ENCODE results near the gene AFAP1. TPM values are rescaled to one million over a fixed set of nuclear protein-coding genes. Genes with fewer than 3 reads are reported as not detected.

Gene AFAP1
- total and polyA plus RNA-seq, 2 of the 4 experiments (the other 2 are of a cell fraction) = 48.2 to 80.9 TPM

- peak overlapping the region; percentile 65 for H3K4me2 ChIP-seq (ENCODE audit: low read depth, low read length)
- H2BK5ac ChIP-seq (ENCODE audit: low read depth, low read length, poor library complexity, severe bottlenecking) = peak overlapping the region; percentile 85
- peaks cover 14 to 75% of the 10 kb centered on the region in 2 experiments for H3K79me1 ChIP-seq (ENCODE audit: low read depth in 1 of 2, low read length in 2 of 2)
- in situ Hi-C loops (cut with MboI; ENCODE audit: low sequenced_read_pairs) (no loop called here), dilution Hi-C loops (cut with HindIII; ENCODE audit: low sequenced_read_pairs, unreplicated experiment) (no loop called here), intact Hi-C loops (cut with micrococcal nuclease) (no loop called here)
- TF ChIP-seq FOS (IDR thresholded peaks at IDR 0.05; ENCODE audit: low read depth, low read length) (no peak), MAZ (IDR thresholded peaks at IDR 0.05; ENCODE audit: borderline replicate concordance, low read depth, low read length) (no peak)
- H4K8ac ChIP-seq (ENCODE audit: low read depth in 2 of 2, low read length in 2 of 2) = peak overlapping the region; percentile 7 to 56
- no peak overlapping the region for H2AFZ ChIP-seq (replicated peaks; ENCODE audit: low read length, poor library complexity)
- H2BK20ac ChIP-seq (ENCODE audit: low read depth, low read length) = 0 out of 2 replicates have a peak overlapping the region, but pooled peaks have one; percentile 5
- peak overlapping the region; percentile 71 for H4K5ac ChIP-seq (ENCODE audit: low read depth, low read length)
- no peaks in the 10 kb centered on the region for H3K9me3 ChIP-seq (ENCODE audit: control insufficient read depth, insufficient read depth, low read length)
- no TSS peak for BruUV-seq (replicated peaks)
- H3K36me3 ChIP-seq (ENCODE audit: control insufficient read depth, insufficient read depth, low read length) = peaks cover 37% of the 10 kb centered on the region
- ATAC-seq (ENCODE audit: low read depth) = no peak
- WGBS, 2 experiments (ENCODE audit: extremely low coverage in 2 of 2, insufficient read length in 1 of 2) = 94% methylated on average over 13 of the region's 16 CpGs; no CpG with 5 or more reads in 1 of the 2 experiments
- H3K18ac ChIP-seq (ENCODE audit: low read depth, low read length) = peak overlapping the region; percentile 21
- ChIA-PET CTCF (no interaction called here), POLR2A (ENCODE audit: unreplicated experiment) (no interaction called here)
- H2BK120ac ChIP-seq (ENCODE audit: low read depth, low read length) = peak overlapping the region; percentile 51; the same call in 1 of the 2 replicates
- H3K4me3 ChIP-seq (ENCODE audit: insufficient read depth, low read depth, low read length) = peak overlapping the region; percentile 6; the same call in 1 of the 2 replicates
- peak overlapping the region; percentile 83 for H3K27ac ChIP-seq (ENCODE audit: insufficient read depth, low read length)
- peaks cover 30% of the 10 kb centered on the region for H3K4me1 ChIP-seq (ENCODE audit: control insufficient read depth, insufficient read depth, low read length)
- peaks cover 33% of the 10 kb centered on the region for H4K20me1 ChIP-seq (ENCODE audit: insufficient read depth, low read length)
- H3K27me3 ChIP-seq (ENCODE audit: control insufficient read depth, insufficient read depth, low read length) = no peaks in the 10 kb centered on the region
- H3K9me1 ChIP-seq (ENCODE audit: insufficient read depth, low read length) = peaks cover 24% of the 10 kb centered on the region
- peak overlapping the region; percentile 16 for H3K14ac ChIP-seq (replicated peaks; ENCODE audit: low read depth, low read length)
- H3K4ac ChIP-seq (ENCODE audit: low read depth, low read length) = peak overlapping the region; percentile 23
- no peak overlapping the region for H3K23ac ChIP-seq (ENCODE audit: low read depth, low read length)
- peak overlapping the region; percentile 43; the same call in 1 of the 3 replicates for H2BK15ac ChIP-seq (ENCODE audit: low read depth, low read length)
- peak overlapping the region; percentile 65 for H4K91ac ChIP-seq (ENCODE audit: insufficient read depth, low read depth, low read length)
- no peak overlapping the region for H3K56ac ChIP-seq (ENCODE audit: extremely low read depth, insufficient read depth, low read length)
- DNase-seq = no peak
- peak overlapping the region; percentile 56 for H3K9ac ChIP-seq (ENCODE audit: low read depth, low read length)
- H2AK9ac ChIP-seq (replicated peaks; ENCODE audit: low read depth, low read length, poor library complexity) = no peak overlapping the region
- peak overlapping the region; percentile 79 for H2AK5ac ChIP-seq (ENCODE audit: low read depth, low read length)
Measured at GRCh38 chr4:7871356-7871755, 68.3 kb downstream of the AFAP1 start.

Measured in IMR-90 (cell line).